Loucy (cell line): ENCODE measurements around the gene LRRTM4.

Experiments used
- H2AFZ ChIP-seq: fragments of 200-600 bp; sonication (generic); 2 replicates; pipeline ENCODE4 v1.6.0; 2016; ENCODE audit warnings: antibody characterized with exemption, mild to moderate bottlenecking, low read length, moderate library complexity
- H3F3A ChIP-seq: fragments of 200-600 bp; 2 replicates; pipeline ENCODE4 v1.6.0; 2016; ENCODE audit warnings: antibody characterized with exemption, low read depth, mild to moderate bottlenecking
- H3K27me3 ChIP-seq: fragments of 200-600 bp; sonication (generic); 2 replicates; pipeline ENCODE4 v1.6.1; 2014; ENCODE audit warnings: low read length, mild to moderate bottlenecking; ENCODE audit not compliant: insufficient read depth, poor library complexity, severe bottlenecking
- H3K36me3 ChIP-seq: fragments of 200-600 bp; sonication (generic); 2 replicates; pipeline ENCODE4 v1.6.1; 2016; ENCODE audit warnings: low read length; ENCODE audit not compliant: insufficient read depth
- H3K4me1 ChIP-seq: fragments of 200-600 bp; sonication (generic); 2 replicates; pipeline ENCODE4 v1.5.1; 2014; ENCODE audit warnings: low read length, mild to moderate bottlenecking; ENCODE audit not compliant: insufficient read depth, poor library complexity, severe bottlenecking
- H3K4me2 ChIP-seq: fragments of 200-600 bp; sonication (generic); 2 replicates; pipeline ENCODE4 v1.6.0; 2014; ENCODE audit warnings: antibody characterized with exemption, low read length, low read depth, mild to moderate bottlenecking; ENCODE audit not compliant: poor library complexity, severe bottlenecking
- H3K4me3 ChIP-seq: fragments of 200-600 bp; sonication (generic); 2 replicates; pipeline ENCODE4 v1.5.1; 2014; ENCODE audit warnings: low read length, mild to moderate bottlenecking, mixed read lengths; ENCODE audit not compliant: poor library complexity, severe bottlenecking
- H3K79me2 ChIP-seq: fragments of 200-600 bp; sonication (generic); 2 replicates; pipeline ENCODE4 v1.6.1; 2014; ENCODE audit warnings: low read length; ENCODE audit not compliant: insufficient read depth
- H3K9ac ChIP-seq: fragments of 200-600 bp; sonication (generic); 2 replicates; pipeline ENCODE4 v1.6.0; 2014; ENCODE audit warnings: mild to moderate bottlenecking, low read depth, low read length, moderate library complexity; ENCODE audit not compliant: poor library complexity, severe bottlenecking
- H3K9me2 ChIP-seq: fragments of 200-600 bp; sonication (generic); replicated peaks from 2 replicates; pipeline ENCODE4 v1.6.1; 2016; ENCODE audit warnings: low read depth, low read length, mixed read lengths
- H3K9me3 ChIP-seq: fragments of 200-600 bp; sonication (generic); 2 replicates; pipeline ENCODE4 v1.6.1; 2014; ENCODE audit warnings: mild to moderate bottlenecking, antibody characterized with exemption, low read length, low read depth; ENCODE audit not compliant: insufficient read depth
- H4K20me1 ChIP-seq: fragments of 200-600 bp; sonication (generic); 2 replicates; pipeline ENCODE4 v1.6.0; 2014; ENCODE audit warnings: antibody characterized with exemption, low read length, mild to moderate bottlenecking; ENCODE audit not compliant: insufficient read depth, poor library complexity, severe bottlenecking
- CTCF ChIP-seq: fragments of 200-600 bp; sonication (generic); conservative IDR thresholded peaks from 2 replicates; pipeline ENCODE4 v1.5.1; 2014; ENCODE audit warnings: mild to moderate bottlenecking, antibody characterized with exemption, low read length
- EZH2phosphoT487 ChIP-seq: fragments of 200-600 bp; IDR thresholded peaks from 2 replicates; pipeline ENCODE4 v1.6.1; 2018; ENCODE audit warnings: antibody characterized with exemption, mild to moderate bottlenecking, moderate library complexity, borderline replicate concordance

LRRTM4 gene

GRCh38 chr2:76953733-76954347, 568.3 kb downstream of the LRRTM4 start:
- TF ChIP-seq EZH2phosphoT487 (no peak), CTCF (peak; percentile 75)
- Histone ChIP-seq H3K9ac (no peak overlapping the region), H3K4me2 (no peak overlapping the region)

DNA sequence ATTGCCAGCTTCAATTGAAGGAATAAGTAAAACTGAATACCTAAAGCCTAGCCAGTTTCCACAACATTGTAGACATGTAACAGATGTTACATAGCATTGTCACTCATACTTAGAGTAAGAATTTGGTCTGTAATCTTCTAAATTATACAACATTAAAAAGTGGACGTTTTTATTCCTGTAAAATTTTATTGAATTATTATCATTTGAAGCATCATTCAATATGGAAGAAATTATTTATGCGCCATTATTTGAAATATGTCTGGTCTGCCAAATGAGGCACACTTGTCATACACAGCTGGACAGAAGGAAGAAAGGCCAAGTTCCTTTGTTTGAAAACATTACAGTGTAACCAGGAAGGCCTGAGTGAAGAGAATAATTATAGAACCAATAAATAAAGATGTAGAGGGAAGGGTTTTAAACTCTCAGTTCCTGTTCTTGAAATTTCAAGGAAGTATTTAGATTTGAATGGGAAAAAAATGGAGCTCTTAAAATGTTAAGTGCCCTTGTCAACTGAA, 575.5 kb downstream of the LRRTM4 start:
- Histone ChIP-seq H3K4me1 (no peaks in the 10 kb centered on the region), H3K9me2 (no peaks in the 10 kb centered on the region), H3K9me3 (no peaks in the 10 kb centered on the region), H3K4me2 (no peak overlapping the region), H3K4me3 (no peak overlapping the region), H3K79me2 (no peaks in the 10 kb centered on the region), H3K9ac (no peak overlapping the region), H3F3A (no peaks in the 10 kb centered on the region), H4K20me1 (no peaks in the 10 kb centered on the region), H3K27me3 (no peaks in the 10 kb centered on the region), H3K36me3 (no peaks in the 10 kb centered on the region), H2AFZ (no peak overlapping the region)
- TF ChIP-seq EZH2phosphoT487 (no peak), CTCF (no peak)

More at GRCh38 chr2:76953733-76954347, 568.3 kb downstream of the LRRTM4 start:
- H4K20me1 ChIP-seq, result no peaks in the 10 kb centered on the region
- no peaks in the 10 kb centered on the region for H3K9me3 ChIP-seq
- H3K79me2 ChIP-seq, result no peaks in the 10 kb centered on the region
- no peaks in the 10 kb centered on the region for H3K4me1 ChIP-seq
- no peaks in the 10 kb centered on the region for H3F3A ChIP-seq
- no peaks in the 10 kb centered on the region for H3K36me3 ChIP-seq
- H2AFZ ChIP-seq, result no peak overlapping the region
- no peak overlapping the region for H3K4me3 ChIP-seq
- no peaks in the 10 kb centered on the region for H3K27me3 ChIP-seq
- H3K9me2 ChIP-seq, result no peaks in the 10 kb centered on the region

- Histone ChIP-seq H3K4me2 (no peak overlapping the region), H3K79me2 (no peaks in the 10 kb centered on the region), H3K36me3 (no peaks in the 10 kb centered on the region), H4K20me1 (no peaks in the 10 kb centered on the region), H3K27me3 (no peaks in the 10 kb centered on the region), H2AFZ (no peak overlapping the region), H3K4me3 (no peak overlapping the region), H3K9ac (no peak overlapping the region), H3F3A (no peaks in the 10 kb centered on the region), H3K9me2 (no peaks in the 10 kb centered on the region), H3K9me3 (no peaks in the 10 kb centered on the region), H3K4me1 (no peaks in the 10 kb centered on the region)
- no peak for TF ChIP-seq EZH2phosphoT487
- no peak for TF ChIP-seq CTCF
Measured at GRCh38 chr2:76940559-76940958, 581.6 kb downstream of the LRRTM4 start.
